ENCODE measurements around the gene KRTAP13-3. TPM values are rescaled to one million over a fixed set of nuclear protein-coding genes. Genes with fewer than 3 reads are reported as not detected.

KRTAP13-3 gene
- total RNA-seq, 1 experiment from 2014 or later: not detected

- no TSS peak for BruUV-seq (replicated peaks)
Measured at GRCh38 chr21:30448514-30448913, 22.8 kb upstream of the KRTAP13-3 start.

DNA sequence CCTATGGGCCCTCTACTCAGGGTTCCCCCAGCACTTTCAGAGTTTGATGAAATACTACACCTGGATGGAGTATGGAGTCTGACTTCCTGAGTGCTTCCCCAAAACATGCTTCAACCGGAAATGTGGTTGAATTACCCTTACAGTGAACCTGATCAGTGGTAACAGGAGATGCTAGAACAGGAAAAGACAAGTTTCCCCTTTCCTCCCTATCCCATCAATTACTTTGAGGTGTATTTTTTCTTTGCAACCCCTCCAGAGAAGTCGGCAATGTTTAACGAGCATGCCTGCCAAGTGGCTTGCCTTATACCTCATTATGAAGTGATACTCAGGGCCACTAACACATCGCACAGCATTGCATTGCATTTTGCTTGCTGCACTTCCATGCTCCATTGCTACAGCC, 21.3 kb upstream of the KRTAP13-3 start:
- TF ChIP-seq, protein P1, sequence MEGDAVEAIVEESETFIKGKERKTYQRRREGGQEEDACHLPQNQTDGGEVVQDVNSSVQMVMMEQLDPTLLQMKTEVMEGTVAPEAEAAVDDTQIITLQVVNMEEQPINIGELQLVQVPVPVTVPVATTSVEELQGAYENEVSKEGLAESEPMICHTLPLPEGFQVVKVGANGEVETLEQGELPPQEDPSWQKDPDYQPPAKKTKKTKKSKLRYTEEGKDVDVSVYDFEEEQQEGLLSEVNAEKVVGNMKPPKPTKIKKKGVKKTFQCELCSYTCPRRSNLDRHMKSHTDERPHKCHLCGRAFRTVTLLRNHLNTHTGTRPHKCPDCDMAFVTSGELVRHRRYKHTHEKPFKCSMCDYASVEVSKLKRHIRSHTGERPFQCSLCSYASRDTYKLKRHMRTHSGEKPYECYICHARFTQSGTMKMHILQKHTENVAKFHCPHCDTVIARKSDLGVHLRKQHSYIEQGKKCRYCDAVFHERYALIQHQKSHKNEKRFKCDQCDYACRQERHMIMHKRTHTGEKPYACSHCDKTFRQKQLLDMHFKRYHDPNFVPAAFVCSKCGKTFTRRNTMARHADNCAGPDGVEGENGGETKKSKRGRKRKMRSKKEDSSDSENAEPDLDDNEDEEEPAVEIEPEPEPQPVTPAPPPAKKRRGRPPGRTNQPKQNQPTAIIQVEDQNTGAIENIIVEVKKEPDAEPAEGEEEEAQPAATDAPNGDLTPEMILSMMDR (IDR thresholded peaks at IDR 0.05; ENCODE audit: insufficient read depth in 1 of 2, low read depth in 1 of 2, low read length in 1 of 2, severe bottlenecking in 1 of 2, unreplicated experiment in 1 of 2): no peak
- Histone ChIP-seq H3K27me3 (replicated peaks; ENCODE audit: control insufficient read depth, insufficient read depth, low read length) (no peaks in the 10 kb centered on the region), H3K9me3 (no peaks in the 10 kb centered on the region), H3K4me1 (peaks cover 10% of the 10 kb centered on the region), H3K36me3 (ENCODE audit: control insufficient read depth, insufficient read depth, low read length) (no peaks in the 10 kb centered on the region), H3K4me3 (ENCODE audit: low read depth, low read length) (no peak overlapping the region)
- no peaks in the 10 kb centered on the region for H3K9me3 Mint-ChIP-seq (ENCODE audit: unreplicated experiment)
- no peak overlapping the region for H3K27ac Mint-ChIP-seq (ENCODE audit: unreplicated experiment)
- H3K4me1 Mint-ChIP-seq (ENCODE audit: low read depth, unreplicated experiment): peaks cover 7% of the 10 kb centered on the region
- ChIA-PET POLR2A (no interaction called here), CTCF (no interaction called here)
- DNase-seq: no peak
- intact Hi-C loops (cut with micrococcal nuclease; ENCODE audit: unreplicated experiment): no loop called here
- H3K4me3 Mint-ChIP-seq (ENCODE audit: unreplicated experiment): no peak overlapping the region
- H3K27me3 Mint-ChIP-seq (ENCODE audit: insufficient read depth, unreplicated experiment): no peaks in the 10 kb centered on the region
- no TSS peak for BruUV-seq (replicated peaks)
- no peaks in the 10 kb centered on the region for H3K36me3 Mint-ChIP-seq (ENCODE audit: insufficient read depth, unreplicated experiment)

More at GRCh38 chr21:30448514-30448913, 22.8 kb upstream of the KRTAP13-3 start:
- POLR2A ChIA-PET: no interaction called here
- Histone ChIP-seq H3K4me1 (peaks cover 2% of the 10 kb centered on the region; the same call in 1 of the 2 replicates), H3K36me3 (ENCODE audit: control insufficient read depth, insufficient read depth, low read length) (no peaks in the 10 kb centered on the region), H3K4me3 (ENCODE audit: low read depth, low read length) (no peak overlapping the region), H3K27me3 (replicated peaks; ENCODE audit: control insufficient read depth, insufficient read depth, low read length) (no peaks in the 10 kb centered on the region), H3K9me3 (no peaks in the 10 kb centered on the region)
- Mint-ChIP-seq H3K4me3 (ENCODE audit: unreplicated experiment) (no peak overlapping the region), H3K4me1 (ENCODE audit: low read depth, unreplicated experiment) (no peaks in the 10 kb centered on the region), H3K36me3 (ENCODE audit: insufficient read depth, unreplicated experiment) (no peaks in the 10 kb centered on the region), H3K9me3 (ENCODE audit: unreplicated experiment) (no peaks in the 10 kb centered on the region), H3K27me3 (ENCODE audit: insufficient read depth, unreplicated experiment) (no peaks in the 10 kb centered on the region), H3K27ac (ENCODE audit: unreplicated experiment) (no peak overlapping the region)
- CTCF ChIA-PET: interaction anchor here (0.6 kb wide), 1 partner anchor 110 kb away, joined by 3 read pairs; no protein-coding TSS in a partner anchor
- intact Hi-C loops (cut with micrococcal nuclease; ENCODE audit: unreplicated experiment): no loop called here
- TF ChIP-seq, protein P1 (IDR thresholded peaks at IDR 0.05; ENCODE audit: insufficient read depth in 1 of 2, low read depth in 1 of 2, low read length in 1 of 2, severe bottlenecking in 1 of 2, unreplicated experiment in 1 of 2): no peak
- no peak for DNase-seq

GRCh38 chr21:30444204-30444603, 18.5 kb upstream of the KRTAP13-3 start:
- no TSS peak for BruUV-seq (replicated peaks)
- no peak overlapping the region for H3K27ac Mint-ChIP-seq (ENCODE audit: unreplicated experiment)

More at GRCh38 chr21:30444204-30444603, 18.5 kb upstream of the KRTAP13-3 start:
- Histone ChIP-seq H3K36me3 (ENCODE audit: control insufficient read depth, insufficient read depth, low read length) (no peaks in the 10 kb centered on the region), H3K4me1 (peaks cover 10% of the 10 kb centered on the region), H3K4me3 (ENCODE audit: low read depth, low read length) (no peak overlapping the region), H3K27me3 (replicated peaks; ENCODE audit: control insufficient read depth, insufficient read depth, low read length) (no peaks in the 10 kb centered on the region), H3K9me3 (no peaks in the 10 kb centered on the region)
- Mint-ChIP-seq H3K4me1 (ENCODE audit: low read depth, unreplicated experiment) (peaks cover 7% of the 10 kb centered on the region), H3K36me3 (ENCODE audit: insufficient read depth, unreplicated experiment) (no peaks in the 10 kb centered on the region), H3K4me3 (ENCODE audit: unreplicated experiment) (no peak overlapping the region), H3K9me3 (ENCODE audit: unreplicated experiment) (no peaks in the 10 kb centered on the region), H3K27me3 (ENCODE audit: insufficient read depth, unreplicated experiment) (no peaks in the 10 kb centered on the region)
- TF ChIP-seq, protein P1 (IDR thresholded peaks at IDR 0.05; ENCODE audit: insufficient read depth in 1 of 2, low read depth in 1 of 2, low read length in 1 of 2, severe bottlenecking in 1 of 2, unreplicated experiment in 1 of 2): no peak
- ChIA-PET POLR2A (no interaction called here), CTCF (no interaction called here)
- intact Hi-C loops (cut with micrococcal nuclease; ENCODE audit: unreplicated experiment): no loop called here
- DNase-seq: no peak

All from Caco-2 (cell line).